Body of pancreas (tissue), 4 donors: ENCODE measurements around the gene BMPER.

Experiments
- POLR2A ChIP-seq, 3 donors: fragments of 450-650 bp; IDR thresholded peaks; one replicate each; pipeline ENCODE4 v1.6.1; 2016; ENCODE audit warnings: antibody characterized with exemption in 3 of 3, mild to moderate bottlenecking in 2 of 3
- TF ChIP-seq, protein P1 (sequence below), 7 experiments: fragments of 450-650 bp in 4 of 7; fragments of 200-600 bp in 3 of 7; sonication (generic) in 3 of 7; IDR thresholded peaks; one replicate each; pipeline ENCODE4 v1.5.1; 2016 to 2019; ENCODE audit warnings: antibody characterized with exemption in 7 of 7

DNA sequence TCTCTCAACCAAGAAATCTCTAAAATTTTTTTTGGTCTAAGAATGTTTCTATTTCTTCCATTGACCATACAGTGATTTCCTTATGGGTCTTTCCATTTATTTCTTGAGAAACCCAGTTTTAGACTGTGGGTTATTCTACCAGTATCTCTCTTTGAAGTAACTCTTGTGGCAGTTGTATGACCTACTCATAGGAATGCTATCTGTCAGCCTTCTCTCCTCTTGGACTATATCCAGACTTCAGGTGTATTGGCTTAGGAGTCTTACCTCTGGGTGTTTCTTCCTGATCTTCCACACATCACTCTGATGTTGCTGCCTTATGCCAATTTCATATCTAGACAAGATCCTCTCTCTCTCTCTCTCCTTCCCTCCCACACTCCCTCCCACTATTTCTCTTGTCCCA is 178.1 kb downstream of the BMPER start:
- TF ChIP-seq, protein P1, sequence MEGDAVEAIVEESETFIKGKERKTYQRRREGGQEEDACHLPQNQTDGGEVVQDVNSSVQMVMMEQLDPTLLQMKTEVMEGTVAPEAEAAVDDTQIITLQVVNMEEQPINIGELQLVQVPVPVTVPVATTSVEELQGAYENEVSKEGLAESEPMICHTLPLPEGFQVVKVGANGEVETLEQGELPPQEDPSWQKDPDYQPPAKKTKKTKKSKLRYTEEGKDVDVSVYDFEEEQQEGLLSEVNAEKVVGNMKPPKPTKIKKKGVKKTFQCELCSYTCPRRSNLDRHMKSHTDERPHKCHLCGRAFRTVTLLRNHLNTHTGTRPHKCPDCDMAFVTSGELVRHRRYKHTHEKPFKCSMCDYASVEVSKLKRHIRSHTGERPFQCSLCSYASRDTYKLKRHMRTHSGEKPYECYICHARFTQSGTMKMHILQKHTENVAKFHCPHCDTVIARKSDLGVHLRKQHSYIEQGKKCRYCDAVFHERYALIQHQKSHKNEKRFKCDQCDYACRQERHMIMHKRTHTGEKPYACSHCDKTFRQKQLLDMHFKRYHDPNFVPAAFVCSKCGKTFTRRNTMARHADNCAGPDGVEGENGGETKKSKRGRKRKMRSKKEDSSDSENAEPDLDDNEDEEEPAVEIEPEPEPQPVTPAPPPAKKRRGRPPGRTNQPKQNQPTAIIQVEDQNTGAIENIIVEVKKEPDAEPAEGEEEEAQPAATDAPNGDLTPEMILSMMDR (IDR thresholded peaks at IDR 0.05) = no peak
- no peak for TF ChIP-seq POLR2A (IDR thresholded peaks at IDR 0.05)
